KMS-11 (cell line): ENCODE measurements around the gene SEC61B.
A peak's percentile ranks its signal among the peaks of the same experiment; 100 is the strongest.

Source experiments
- H2AFZ ChIP-seq: fragments of 200-600 bp; sonication (generic); 2 replicates; pipeline ENCODE4 v1.6.1; 2016; ENCODE audit warnings: antibody characterized with exemption, mixed run types, low read depth
- H3K27ac ChIP-seq: fragments of 200-600 bp; sonication (generic); 2 replicates; pipeline ENCODE4 v1.6.1; 2016; ENCODE audit warnings: mild to moderate bottlenecking, mixed run types
- H3K27me3 ChIP-seq: fragments of 200-600 bp; sonication (generic); 2 replicates; pipeline ENCODE4 v1.6.1; 2017; ENCODE audit warnings: mild to moderate bottlenecking, low read depth, mixed run types, moderate library complexity; ENCODE audit not compliant: insufficient read depth
- H3K36me3 ChIP-seq: fragments of 200-600 bp; sonication (generic); 2 replicates; pipeline ENCODE4 v1.6.1; 2017; ENCODE audit warnings: mild to moderate bottlenecking, mixed run types; ENCODE audit not compliant: insufficient read depth
- H3K4me1 ChIP-seq: fragments of 200-600 bp; sonication (generic); 2 replicates; pipeline ENCODE4 v1.6.1; 2016; ENCODE audit warnings: mild to moderate bottlenecking, low read depth, mixed run types; ENCODE audit not compliant: poor library complexity, severe bottlenecking
- H3K4me2 ChIP-seq: fragments of 200-600 bp; sonication (generic); 2 replicates; pipeline ENCODE4 v1.7.0; 2016; ENCODE audit warnings: mild to moderate bottlenecking, mixed run types
- H3K4me3 ChIP-seq: fragments of 200-600 bp; sonication (generic); IDR thresholded peaks from 2 replicates; pipeline ENCODE4 v1.6.1; 2017; ENCODE audit warnings: low read depth, low read length, mixed read lengths; ENCODE audit not compliant: insufficient read depth
- H3K79me2 ChIP-seq: fragments of 200-600 bp; sonication (generic); 2 replicates; pipeline ENCODE4 v1.6.1; 2016; ENCODE audit warnings: low read depth, mixed run types; ENCODE audit not compliant: insufficient read depth
- H3K9ac ChIP-seq: fragments of 200-600 bp; sonication (generic); 2 replicates; pipeline ENCODE4 v1.6.1; 2016; ENCODE audit warnings: mild to moderate bottlenecking, mixed run types
- H4K20me1 ChIP-seq: fragments of 200-600 bp; sonication (generic); 2 replicates; pipeline ENCODE4 v1.6.1; 2016; ENCODE audit warnings: mild to moderate bottlenecking, mixed run types; ENCODE audit not compliant: insufficient read depth
- TF ChIP-seq, protein P1 (sequence below): fragments of 200-600 bp; sonication (generic); conservative IDR thresholded peaks from 2 replicates; pipeline ENCODE4 v1.6.1; 2017; ENCODE audit warnings: low read depth, mild to moderate bottlenecking, antibody characterized with exemption, low read length, moderate library complexity, mixed read lengths

Gene SEC61B

GRCh38 chr9:99264070-99264680 lies 42.1 kb downstream of the SEC61B start:
- no peaks in the 10 kb centered on the region for H4K20me1 ChIP-seq
- peaks cover 32% of the 10 kb centered on the region for H3K4me1 ChIP-seq
- TF ChIP-seq, protein P1, sequence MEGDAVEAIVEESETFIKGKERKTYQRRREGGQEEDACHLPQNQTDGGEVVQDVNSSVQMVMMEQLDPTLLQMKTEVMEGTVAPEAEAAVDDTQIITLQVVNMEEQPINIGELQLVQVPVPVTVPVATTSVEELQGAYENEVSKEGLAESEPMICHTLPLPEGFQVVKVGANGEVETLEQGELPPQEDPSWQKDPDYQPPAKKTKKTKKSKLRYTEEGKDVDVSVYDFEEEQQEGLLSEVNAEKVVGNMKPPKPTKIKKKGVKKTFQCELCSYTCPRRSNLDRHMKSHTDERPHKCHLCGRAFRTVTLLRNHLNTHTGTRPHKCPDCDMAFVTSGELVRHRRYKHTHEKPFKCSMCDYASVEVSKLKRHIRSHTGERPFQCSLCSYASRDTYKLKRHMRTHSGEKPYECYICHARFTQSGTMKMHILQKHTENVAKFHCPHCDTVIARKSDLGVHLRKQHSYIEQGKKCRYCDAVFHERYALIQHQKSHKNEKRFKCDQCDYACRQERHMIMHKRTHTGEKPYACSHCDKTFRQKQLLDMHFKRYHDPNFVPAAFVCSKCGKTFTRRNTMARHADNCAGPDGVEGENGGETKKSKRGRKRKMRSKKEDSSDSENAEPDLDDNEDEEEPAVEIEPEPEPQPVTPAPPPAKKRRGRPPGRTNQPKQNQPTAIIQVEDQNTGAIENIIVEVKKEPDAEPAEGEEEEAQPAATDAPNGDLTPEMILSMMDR = 0 out of 2 replicates have a peak, but pooled peaks have one; percentile 35
- no peaks in the 10 kb centered on the region for H3K79me2 ChIP-seq
- no peak overlapping the region for H3K9ac ChIP-seq
- no peaks in the 10 kb centered on the region for H3K27me3 ChIP-seq
- H3K4me2 ChIP-seq = no peak overlapping the region
- no peak overlapping the region for H3K27ac ChIP-seq
- H3K4me3 ChIP-seq = no peak overlapping the region
- no peaks in the 10 kb centered on the region for H3K36me3 ChIP-seq
- H2AFZ ChIP-seq = no peak overlapping the region

DNA sequence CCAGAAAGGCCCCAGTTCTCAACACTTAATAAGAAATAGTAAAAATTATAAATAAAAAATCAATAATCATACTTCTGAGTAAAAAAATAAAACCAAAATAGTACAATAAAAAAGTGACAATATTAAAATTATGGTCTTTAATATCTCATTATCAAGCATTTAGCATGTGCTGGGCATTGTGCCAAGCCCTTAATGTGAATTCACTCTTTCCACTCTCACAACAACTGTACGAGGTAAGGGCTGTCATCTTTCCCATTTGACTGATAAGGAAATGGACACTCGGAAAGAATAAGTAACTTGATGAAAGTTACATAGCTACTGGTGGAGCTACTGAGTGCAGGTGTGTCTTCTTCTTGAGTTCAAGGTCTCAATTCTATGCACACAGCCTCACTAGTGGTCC lies 43.6 kb downstream of the SEC61B start:
- Histone ChIP-seq H4K20me1 (no peaks in the 10 kb centered on the region), H3K27me3 (no peaks in the 10 kb centered on the region), H3K4me1 (peaks cover 20% of the 10 kb centered on the region), H3K9ac (no peak overlapping the region), H3K79me2 (no peaks in the 10 kb centered on the region), H2AFZ (peak overlapping the region; percentile 63), H3K27ac (no peak overlapping the region), H3K4me2 (peak overlapping the region; percentile 37; the same call in 1 of the 2 replicates), H3K4me3 (no peak overlapping the region), H3K36me3 (no peaks in the 10 kb centered on the region)
- TF ChIP-seq, protein P1 = no peak

DNA sequence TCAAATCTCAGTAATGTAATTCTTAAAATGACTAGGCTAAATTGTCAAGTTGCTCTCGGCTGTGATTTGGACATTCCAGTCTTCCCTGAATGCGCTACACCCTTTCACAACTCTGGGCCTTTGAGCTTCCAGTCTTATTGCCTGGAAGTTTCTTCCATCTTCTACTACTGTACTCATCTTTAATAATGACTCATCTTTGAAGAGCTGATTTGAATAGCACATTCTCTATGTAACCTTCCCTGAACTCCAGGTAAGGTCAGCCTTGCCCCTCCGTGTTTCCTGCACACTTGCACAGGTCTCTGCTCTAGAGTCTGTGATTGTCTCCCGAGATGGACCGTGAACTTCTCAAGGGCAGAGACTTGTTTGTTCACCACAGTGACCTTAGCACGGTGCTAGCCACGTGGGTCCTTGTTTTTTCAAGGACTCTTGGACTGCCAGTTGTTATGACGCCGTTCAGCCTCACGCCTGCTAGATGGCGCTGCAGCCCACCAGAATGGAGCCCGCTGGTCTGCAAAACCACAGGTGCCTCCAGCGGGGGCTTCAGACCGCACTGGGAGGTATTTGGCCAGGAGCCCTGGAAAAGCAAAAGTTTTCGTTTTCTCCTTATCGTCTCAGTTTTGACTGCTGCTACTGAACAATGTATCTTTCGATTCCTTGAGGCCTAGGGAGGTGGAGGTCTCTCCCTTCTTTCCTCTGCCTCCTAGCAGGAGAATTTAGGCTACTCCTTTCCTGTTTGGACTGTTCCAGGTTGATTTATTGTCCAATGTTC lies 44.4 kb downstream of the SEC61B start:
- Histone ChIP-seq H3K36me3 (no peaks in the 10 kb centered on the region), H2AFZ (peak overlapping the region; percentile 63), H3K9ac (no peak overlapping the region), H3K4me1 (peaks cover 18% of the 10 kb centered on the region), H3K79me2 (no peaks in the 10 kb centered on the region), H3K27me3 (no peaks in the 10 kb centered on the region), H3K27ac (no peak overlapping the region), H3K4me2 (peak overlapping the region; percentile 37), H3K4me3 (no peak overlapping the region), H4K20me1 (no peaks in the 10 kb centered on the region)
- TF ChIP-seq, protein P1 = peak; percentile 98

DNA sequence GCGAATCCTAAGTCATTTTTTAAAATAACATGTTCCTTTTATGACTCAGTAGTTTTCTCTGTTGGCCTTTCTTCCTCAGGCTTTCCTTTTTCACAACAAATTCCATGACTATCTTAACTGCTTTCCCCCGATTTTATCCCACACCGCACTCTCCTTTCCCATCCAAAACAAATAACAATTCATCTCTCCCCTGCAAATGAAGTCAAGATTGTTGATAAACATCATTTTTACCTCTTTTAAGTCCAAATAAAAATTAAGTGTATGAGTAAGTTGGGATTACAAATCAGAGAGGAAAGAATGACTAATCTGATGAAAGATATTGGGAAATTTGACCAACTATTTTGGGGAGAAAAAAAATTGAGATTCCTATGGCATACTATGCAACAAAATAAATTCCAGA lies 47.3 kb downstream of the SEC61B start:
- Histone ChIP-seq H3K4me3 (no peak overlapping the region), H3K27ac (no peak overlapping the region), H3K79me2 (no peaks in the 10 kb centered on the region), H3K9ac (no peak overlapping the region), H3K36me3 (no peaks in the 10 kb centered on the region), H4K20me1 (no peaks in the 10 kb centered on the region), H3K4me1 (peaks cover 29% of the 10 kb centered on the region), H2AFZ (no peak overlapping the region), H3K4me2 (no peak overlapping the region), H3K27me3 (no peaks in the 10 kb centered on the region)
- TF ChIP-seq, protein P1 = no peak
